HL-60 (cell line): Measurements from ENCODE around the gene DYRK1B.

Experiments used
- CTCF ChIP-seq: IDR thresholded peaks from one replicate; pipeline ENCODE4 v1.5.1; 2011; ENCODE audit warnings: low read length, control low read depth, inconsistent platforms; ENCODE audit not compliant: insufficient read depth
- GABPA ChIP-seq: IDR thresholded peaks from 2 replicates; pipeline ENCODE4 v1.6.1; 2012; ENCODE audit warnings: low read depth
- POLR2AphosphoS5 ChIP-seq: IDR thresholded peaks from 2 replicates; pipeline ENCODE4 v1.6.1; 2012; ENCODE audit warnings: low read depth
- REST ChIP-seq: IDR thresholded peaks from 2 replicates; pipeline ENCODE4 v1.6.1; 2012; ENCODE audit warnings: low read depth; ENCODE audit not compliant: insufficient replicate concordance
- SPI1 ChIP-seq: IDR thresholded peaks from 2 replicates; pipeline ENCODE4 v1.6.1; 2012; ENCODE audit warnings: low read depth, mild to moderate bottlenecking, borderline replicate concordance

DNA sequence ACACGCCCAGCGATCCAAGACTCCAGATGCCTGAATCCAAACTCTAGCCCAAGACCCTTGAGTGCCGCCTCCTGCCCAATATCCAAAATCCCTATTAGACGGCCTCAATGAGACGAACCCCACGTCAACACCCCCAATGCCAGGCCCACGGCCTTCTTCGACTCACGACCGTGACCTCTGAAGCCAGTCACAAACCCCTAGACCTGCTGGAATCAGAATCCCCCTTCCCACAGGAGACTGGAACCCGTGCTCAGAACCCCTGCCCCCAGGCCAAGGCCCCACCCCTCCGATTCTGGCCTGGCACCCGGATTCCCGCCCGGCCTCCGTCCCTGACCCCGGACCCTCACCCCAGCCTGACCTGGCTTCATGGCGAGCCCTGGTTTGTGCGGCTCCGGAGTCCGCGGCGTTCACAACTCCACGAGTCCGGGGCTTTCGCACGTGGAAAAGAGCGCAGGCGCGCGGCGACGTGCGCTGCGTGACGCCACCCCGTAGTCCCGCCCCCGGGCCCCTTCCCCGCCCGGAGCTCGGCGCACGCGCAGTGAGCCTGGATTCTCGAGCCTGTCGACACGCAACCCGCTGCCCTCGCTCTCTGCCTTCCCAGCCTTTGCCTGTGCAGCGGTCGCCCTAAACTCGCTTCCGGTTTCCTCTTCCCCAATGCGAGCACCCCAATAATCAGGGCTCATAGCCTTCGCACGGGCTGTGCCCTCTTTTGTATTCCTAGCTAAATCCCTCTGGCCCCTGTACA is 12.1 kb upstream of the DYRK1B start, which contains the start of gene FBL:
- peak; percentile 78 for TF ChIP-seq POLR2AphosphoS5
- TF ChIP-seq CTCF = no peak
- TF ChIP-seq REST = peak; percentile 24
- peak; percentile 37; the same call in 1 of the 2 replicates for TF ChIP-seq SPI1
- TF ChIP-seq GABPA = no peak
